Neural cell (in vitro differentiated cells): ENCODE data around the gene CTU1. TPM values are rescaled to one million over a fixed set of nuclear protein-coding genes. Genes with fewer than 3 reads are reported as not detected.

ENCODE experiments used
- H2AFZ ChIP-seq: fragments of 200-600, 300-800 bp; sonication (generic), shearing (Covaris generic); 2 replicates; pipeline ENCODE4 v1.6.0; 2014; ENCODE audit warnings: low read depth, mild to moderate bottlenecking, antibody characterized with exemption, low read length, moderate library complexity
- H3F3A ChIP-seq: fragments of 200-600 bp; shearing (Covaris generic); 2 replicates; pipeline ENCODE4 v1.6.1; 2016; ENCODE audit warnings: mild to moderate bottlenecking, moderate library complexity, mixed read lengths, antibody characterized with exemption, low read length; ENCODE audit not compliant: insufficient read depth, poor library complexity, severe bottlenecking
- H3K27ac ChIP-seq: fragments of 200-600, 300-800 bp; sonication (generic), shearing (Covaris generic); 2 replicates; pipeline ENCODE4 v1.5.1; 2014; ENCODE audit warnings: mild to moderate bottlenecking, low read length, moderate library complexity
- H3K27me3 ChIP-seq: fragments of 300-800, 200-600 bp; sonication (generic), shearing (Covaris generic); 2 replicates; pipeline ENCODE4 v1.6.0; 2014; ENCODE audit warnings: mild to moderate bottlenecking, low read depth, low read length, moderate library complexity; ENCODE audit not compliant: insufficient read depth
- H3K36me3 ChIP-seq: fragments of 300-800, 200-600 bp; sonication (generic), shearing (Covaris generic); 2 replicates; pipeline ENCODE4 v1.5.1; 2014; ENCODE audit warnings: mild to moderate bottlenecking, antibody characterized with exemption, low read length, moderate library complexity; ENCODE audit not compliant: insufficient read depth
- H3K4me2 ChIP-seq: fragments of 300-800, 200-600 bp; sonication (generic), shearing (Covaris generic); 2 replicates; pipeline ENCODE4 v1.6.0; 2014; ENCODE audit warnings: mild to moderate bottlenecking, low read length
- H3K4me3 ChIP-seq: fragments of 300-800, 200-600 bp; sonication (generic), shearing (Covaris generic); 2 replicates; pipeline ENCODE4 v1.5.1; 2014; ENCODE audit warnings: mild to moderate bottlenecking, low read length, moderate library complexity
- H3K79me2 ChIP-seq: fragments of 200-600 bp; shearing (Covaris generic); replicated peaks from 2 replicates; pipeline ENCODE4 v1.6.0; 2014; ENCODE audit warnings: mild to moderate bottlenecking, low read length, moderate library complexity; ENCODE audit not compliant: insufficient read depth
- H3K9ac ChIP-seq: fragments of 300-800, 200-600 bp; sonication (generic), shearing (Covaris generic); 2 replicates; pipeline ENCODE4 v1.6.1; 2016; ENCODE audit warnings: mild to moderate bottlenecking, low read length, mixed read lengths
- H3K9me2 ChIP-seq: fragments of 200-600 bp; shearing (Covaris generic); 2 replicates; pipeline ENCODE4 v1.6.1; 2016; ENCODE audit warnings: mild to moderate bottlenecking, low read length, mixed read lengths; ENCODE audit not compliant: insufficient read depth
- H3K9me3 ChIP-seq: fragments of 200-600, 300-800 bp; sonication (generic), shearing (Covaris generic); 2 replicates; pipeline ENCODE4 v1.6.1; 2016; ENCODE audit warnings: mild to moderate bottlenecking, mixed run types, low read length, moderate library complexity, mixed read lengths
- H4K20me1 ChIP-seq: fragments of 200-600 bp; shearing (Covaris generic); 2 replicates; pipeline ENCODE4 v1.6.1; 2016; ENCODE audit warnings: mild to moderate bottlenecking, mixed run types; ENCODE audit not compliant: insufficient read depth
- CTCF ChIP-seq: fragments of 450-650 bp; IDR thresholded peaks from 2 replicates; pipeline ENCODE4 v1.5.1; 2014; ENCODE audit warnings: antibody characterized with exemption, mild to moderate bottlenecking, moderate library complexity; ENCODE audit not compliant: poor library complexity, severe bottlenecking
- EP300 ChIP-seq: fragments of 450-650 bp; conservative IDR thresholded peaks from 2 replicates; pipeline ENCODE4 v1.6.1; 2014; ENCODE audit warnings: antibody characterized with exemption, mild to moderate bottlenecking, moderate library complexity; ENCODE audit not compliant: poor library complexity, severe bottlenecking
- EZH2 ChIP-seq: fragments of 200-600, 300-800 bp; shearing (Covaris generic), sonication (generic); IDR thresholded peaks from 2 replicates; pipeline ENCODE4 v1.6.1; 2014; ENCODE audit warnings: antibody characterized with exemption, low read length, borderline replicate concordance, mild to moderate bottlenecking; ENCODE audit not compliant: insufficient read depth, poor library complexity, severe bottlenecking
- MXI1 ChIP-seq: fragments of 450-650 bp; conservative IDR thresholded peaks from 2 replicates; pipeline ENCODE4 v1.6.1; 2014; ENCODE audit warnings: antibody characterized with exemption, mild to moderate bottlenecking; ENCODE audit not compliant: poor library complexity, severe bottlenecking
- POLR2AphosphoS5 ChIP-seq: IDR thresholded peaks from 2 replicates; pipeline ENCODE4 v1.6.1; 2012
- RAD21 ChIP-seq: fragments of 450-650 bp; conservative IDR thresholded peaks from 2 replicates; pipeline ENCODE4 v1.6.1; 2014; ENCODE audit warnings: antibody characterized with exemption, mild to moderate bottlenecking, moderate library complexity
- REST ChIP-seq: IDR thresholded peaks from 2 replicates; pipeline ENCODE4 v1.6.1; 2012; ENCODE audit warnings: borderline replicate concordance
- SMC3 ChIP-seq: fragments of 450-650 bp; conservative IDR thresholded peaks from 2 replicates; pipeline ENCODE4 v1.6.1; 2014; ENCODE audit warnings: antibody characterized with exemption, mild to moderate bottlenecking, moderate library complexity; ENCODE audit not compliant: poor library complexity
- TAF1 ChIP-seq: IDR thresholded peaks from 2 replicates; pipeline ENCODE4 v1.6.1; 2012; ENCODE audit warnings: low read depth
- polyA plus RNA-seq: library from polyadenylated mRNA; depleted of rRNA; stranded (reverse); fragments of >200 nt; gene quantifications from 2 replicates; pipeline ENCODE4 v1.2.3, GENCODE V29; 2014

CTU1 gene
- polyA plus RNA-seq, 1 donor from 2014 or later: 12.6 TPM

- Histone ChIP-seq H3K9ac (no peak overlapping the region), H3K9me3 (no peaks in the 10 kb centered on the region), H4K20me1 (no peaks in the 10 kb centered on the region), H3K79me2 (no peaks in the 10 kb centered on the region), H3K4me3 (no peak overlapping the region), H3F3A (no peaks in the 10 kb centered on the region), H2AFZ (no peak overlapping the region), H3K36me3 (no peaks in the 10 kb centered on the region), H3K27me3 (no peaks in the 10 kb centered on the region), H3K27ac (no peak overlapping the region), H3K9me2 (no peaks in the 10 kb centered on the region), H3K4me2 (no peak overlapping the region)
- TF ChIP-seq REST: no peak
- TF ChIP-seq POLR2AphosphoS5: no peak
- no peak for TF ChIP-seq MXI1
- TF ChIP-seq TAF1: no peak
- no peak for TF ChIP-seq RAD21
- no peak for TF ChIP-seq SMC3
- no peak for TF ChIP-seq EP300
- TF ChIP-seq CTCF: no peak
- TF ChIP-seq EZH2: no peak
These were observed 32.2 kb upstream of the CTU1 start for GRCh38 chr19:51140441-51140840.

GRCh38 chr19:51139299-51140014, 31.2 kb upstream of the CTU1 start:
- H2AFZ ChIP-seq: no peak overlapping the region
- no peaks in the 10 kb centered on the region for H3F3A ChIP-seq
- H3K9ac ChIP-seq: no peak overlapping the region
- H3K4me2 ChIP-seq: no peak overlapping the region
- no peak overlapping the region for H3K4me3 ChIP-seq
- no peaks in the 10 kb centered on the region for H3K79me2 ChIP-seq
- H3K36me3 ChIP-seq: no peaks in the 10 kb centered on the region
- no peaks in the 10 kb centered on the region for H4K20me1 ChIP-seq
- H3K27me3 ChIP-seq: no peaks in the 10 kb centered on the region
- TF ChIP-seq POLR2AphosphoS5: no peak
- TF ChIP-seq REST: no peak
- TF ChIP-seq EZH2: no peak
- no peak for TF ChIP-seq EP300
- no peak for TF ChIP-seq MXI1
- TF ChIP-seq CTCF: no peak
- no peak for TF ChIP-seq TAF1
- no peak for TF ChIP-seq RAD21
- TF ChIP-seq SMC3: no peak
- H3K9me3 ChIP-seq: no peaks in the 10 kb centered on the region
- no peaks in the 10 kb centered on the region for H3K9me2 ChIP-seq
- no peak overlapping the region for H3K27ac ChIP-seq
